Measurements from ENCODE around the gene XPOT. TPM values are rescaled to one million over a fixed set of nuclear protein-coding genes. Genes with fewer than 3 reads are reported as not detected.

Gene XPOT
- total RNA-seq, 1 experiment from 2014 or later = 130 TPM

- no peak overlapping the region for H3K23ac ChIP-seq (ENCODE audit: insufficient read length, low read depth, low read length)
- H2BK12ac ChIP-seq (ENCODE audit: insufficient read length, low read depth, low read length) = no peak overlapping the region
- H2AFZ ChIP-seq (ENCODE audit: low read length) = no peak overlapping the region
- peaks cover 3 to 7% of the 10 kb centered on the region in 2 experiments; a peak in 2 of 4 replicates for H3K4me1 Mint-ChIP-seq
- no peak overlapping the region for H3K4me2 ChIP-seq (ENCODE audit: insufficient read depth, insufficient read length, low read length)
- H3K18ac ChIP-seq (ENCODE audit: insufficient read length, low read depth, low read length) = no peak overlapping the region
- no peak overlapping the region for H3K4ac ChIP-seq (ENCODE audit: low read depth, low read length)
- no peak overlapping the region for H2BK15ac ChIP-seq (ENCODE audit: low read depth, low read length)
- no peak overlapping the region for H3K9ac ChIP-seq (ENCODE audit: extremely low read depth, insufficient read length, low read length)
- no peaks in the 10 kb centered on the region for H4K20me1 ChIP-seq (ENCODE audit: control insufficient read depth, insufficient read depth, insufficient read length)
- no peak for DNase-seq
- no peak overlapping the region for H2BK120ac ChIP-seq (ENCODE audit: low read depth, low read length, poor library complexity, severe bottlenecking)
- H3K27me3 ChIP-seq (ENCODE audit: insufficient read depth, low read length) = no peaks in the 10 kb centered on the region
- H3K4me1 ChIP-seq (ENCODE audit: insufficient read depth, low read length) = no peaks in the 10 kb centered on the region
- H2AK5ac ChIP-seq (ENCODE audit: insufficient read length, low read length) = no peak overlapping the region
- H2BK5ac ChIP-seq (ENCODE audit: insufficient read length, low read length) = no peak overlapping the region
- peaks cover 2% of the 10 kb centered on the region; the same call in 1 of the 2 replicates for H3K27me3 Mint-ChIP-seq (ENCODE audit: low read depth)
- no peaks in the 10 kb centered on the region for H3K23me2 ChIP-seq (ENCODE audit: insufficient read length, low read depth, low read length, poor library complexity, severe bottlenecking)
- H3K27ac Mint-ChIP-seq = no peak overlapping the region
- no peak overlapping the region for H3K14ac ChIP-seq (ENCODE audit: insufficient read depth, low read length)
- H3K9me3 ChIP-seq (ENCODE audit: control insufficient read depth, low read depth, low read length) = no peaks in the 10 kb centered on the region
- no peak overlapping the region for H4K91ac ChIP-seq (ENCODE audit: insufficient read length, low read depth, low read length)
- H3K27ac ChIP-seq (ENCODE audit: insufficient read length, low read depth, low read length) = no peak overlapping the region
- H3K4me3 Mint-ChIP-seq = no peak overlapping the region
- no peak overlapping the region for H4K8ac ChIP-seq (replicated peaks; ENCODE audit: insufficient read length, low read depth, low read length)
- no peak for TF ChIP-seq CTCF (conservative IDR thresholded peaks at IDR 0.05)
- no CpG with 5 or more reads among the region's 3 CpGs for WGBS (ENCODE audit: extremely low coverage, insufficient read length, low lambda C conversion rate)
- H3K9me3 Mint-ChIP-seq = peaks cover 0 to 6% of the 10 kb centered on the region in 2 experiments; a peak in 3 of 5 replicates
- H3K56ac ChIP-seq (ENCODE audit: insufficient read length, low read depth, low read length) = no peak overlapping the region
- no peak overlapping the region for H4K5ac ChIP-seq (ENCODE audit: insufficient read length, low read depth, low read length)
- H2BK20ac ChIP-seq (ENCODE audit: low read depth, low read length, poor library complexity, severe bottlenecking) = no peak overlapping the region
- H3T11ph ChIP-seq (ENCODE audit: low read length) = no peak overlapping the region
- H3K79me2 ChIP-seq (ENCODE audit: insufficient read depth, low read length) = no peaks in the 10 kb centered on the region
- no peaks in the 10 kb centered on the region for H3K79me1 ChIP-seq (ENCODE audit: insufficient read depth, low read depth, low read length, poor library complexity, severe bottlenecking)
- 0 out of 7 replicates have a peak, but pooled peaks cover 0 to 2% (median 0%) of the 10 kb centered on the region in 3 experiments for H3K36me3 Mint-ChIP-seq (ENCODE audit: insufficient read depth in 1 of 3, low read depth in 3 of 3)
Measured at GRCh38 chr12:64385019-64385418, 19.2 kb upstream of the XPOT start.
